Testis (tissue), 3 donors: Measurements from ENCODE around the gene TRAPPC12. TPM values are rescaled to one million over a fixed set of nuclear protein-coding genes. Genes with fewer than 3 reads are reported as not detected.

Experiments used
- DNase-seq: peaks from one replicate; pipeline ENCODE4 v3.0.0-alpha.2; 2019
- H3K27ac ChIP-seq, 2 donors: fragments of 200-600 bp; sonication (generic); one replicate each; pipeline ENCODE4 v1.5.1; 2019
- H3K27me3 ChIP-seq: fragments of 200-600 bp; sonication (generic); one replicate; pipeline ENCODE4 v1.5.1; 2019
- H3K36me3 ChIP-seq: fragments of 200-600 bp; sonication (generic); one replicate; pipeline ENCODE4 v1.5.1; 2017; ENCODE audit warnings: low read depth; ENCODE audit errors: missing control alignments
- H3K4me1 ChIP-seq: fragments of 200-600 bp; sonication (generic); one replicate; pipeline ENCODE4 v1.5.1; 2019
- H3K4me3 ChIP-seq, 2 donors: fragments of 200-600 bp; sonication (generic); one replicate each; pipeline ENCODE4 v1.5.1; 2017 to 2019
- H3K9me3 ChIP-seq: fragments of 200-600 bp; sonication (generic); one replicate; pipeline ENCODE4 v1.5.1; 2017
- CTCF ChIP-seq, 3 experiments: fragments of 450-650 bp in 2 of 3; fragments of 200-600 bp in 1 of 3; sonication (generic) in 1 of 3; IDR thresholded peaks; one replicate each; pipeline ENCODE4 v1.5.1; 2016 to 2019; ENCODE audit warnings: antibody characterized with exemption in 3 of 3, mild to moderate bottlenecking in 2 of 3, moderate library complexity in 1 of 3
- POLR2A ChIP-seq: fragments of 450-650 bp; IDR thresholded peaks from one replicate; pipeline ENCODE4 v1.6.1; 2017; ENCODE audit warnings: antibody characterized with exemption, mild to moderate bottlenecking, moderate library complexity
- WGBS, 2 donors: methylation state at CpG; one replicate each; pipeline ENCODE4 v1.1.5; 2018; 5-methylcytosine and 5-hydroxymethylcytosine counted together
- intact Hi-C: fragments of 100-400 bp; cut with DNase I; formaldehyde crosslinking; loops from one replicate; pipeline ENCODE4 v1.15.1; 2023; ENCODE audit warnings: low total_unique reads
- polyA plus RNA-seq: library from polyadenylated mRNA; stranded (reverse); fragments of 350-450 nt; fragmentation: Illumina TruSeq; extraction: RNeasy Lipid Tissue Mini Kit (QIAGEN cat#74804); gene quantifications from one replicate; pipeline ENCODE4 v1.2.3, GENCODE V29; 2014; ENCODE audit warnings: low read depth, low replicate concordance; ENCODE audit not compliant: insufficient read depth
- total RNA-seq, 2 donors: library from RNA; depleted of rRNA; stranded (reverse); fragments of >200 nt; gene quantifications; one replicate each; pipeline ENCODE4 v1.2.3, GENCODE V29; 2016

TRAPPC12 gene
- total and polyA plus RNA-seq, 3 donors from 2014 or later = 172 to 406 (median 236) TPM

DNA sequence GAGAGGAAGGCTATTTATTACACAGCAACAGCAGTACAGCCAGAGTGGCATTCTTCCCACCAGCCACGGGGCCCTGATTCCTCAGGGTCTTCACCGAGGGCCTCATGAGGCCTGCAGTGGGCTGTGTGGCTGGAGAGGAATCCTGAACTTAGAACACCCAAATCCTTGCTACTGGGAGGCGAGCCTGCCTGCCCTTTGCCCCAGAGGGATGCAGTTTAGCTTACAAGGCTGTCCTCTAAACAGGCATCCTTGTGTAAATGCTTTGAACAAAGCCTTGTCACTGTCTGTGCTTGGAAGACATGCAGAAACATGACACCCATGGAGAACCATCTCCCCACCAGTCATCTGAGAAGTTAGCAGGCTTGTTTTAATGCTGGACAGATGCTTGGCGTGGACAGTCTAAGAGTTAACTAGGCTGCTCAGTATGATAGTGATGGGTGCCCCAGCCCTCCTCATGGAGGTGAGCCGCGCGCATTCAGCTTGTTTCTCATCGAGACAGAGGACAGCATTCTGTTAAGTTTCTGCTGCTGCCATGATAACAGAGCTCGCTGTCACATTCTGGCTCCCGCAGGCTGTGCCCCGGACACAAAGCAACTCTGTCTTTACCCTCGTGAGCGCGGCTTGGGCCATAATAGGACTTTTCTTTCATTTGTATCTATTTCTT is 97.0 kb downstream of the TRAPPC12 start:
- Histone ChIP-seq H3K36me3 (no peaks in the 10 kb centered on the region), H3K27ac (peak overlapping the region; percentile 42 to 51), H3K9me3 (no peaks in the 10 kb centered on the region), H3K4me3 (no peak overlapping the region), H3K27me3 (no peaks in the 10 kb centered on the region), H3K4me1 (peaks cover 35% of the 10 kb centered on the region)
- peak; percentile 79 for DNase-seq
- WGBS, 2 donors = 53 to 65% methylated on average over 14 of the region's 14 CpGs
- intact Hi-C loops = no loop called here
- TF ChIP-seq POLR2A (no peak), CTCF (IDR thresholded peaks at IDR 0.05) (no peak)

- no peaks in the 10 kb centered on the region for H3K9me3 ChIP-seq
- no peaks in the 10 kb centered on the region for H3K27me3 ChIP-seq
Observed at GRCh38 chr2:3476985-3477327, 97.5 kb downstream of the TRAPPC12 start.

DNA sequence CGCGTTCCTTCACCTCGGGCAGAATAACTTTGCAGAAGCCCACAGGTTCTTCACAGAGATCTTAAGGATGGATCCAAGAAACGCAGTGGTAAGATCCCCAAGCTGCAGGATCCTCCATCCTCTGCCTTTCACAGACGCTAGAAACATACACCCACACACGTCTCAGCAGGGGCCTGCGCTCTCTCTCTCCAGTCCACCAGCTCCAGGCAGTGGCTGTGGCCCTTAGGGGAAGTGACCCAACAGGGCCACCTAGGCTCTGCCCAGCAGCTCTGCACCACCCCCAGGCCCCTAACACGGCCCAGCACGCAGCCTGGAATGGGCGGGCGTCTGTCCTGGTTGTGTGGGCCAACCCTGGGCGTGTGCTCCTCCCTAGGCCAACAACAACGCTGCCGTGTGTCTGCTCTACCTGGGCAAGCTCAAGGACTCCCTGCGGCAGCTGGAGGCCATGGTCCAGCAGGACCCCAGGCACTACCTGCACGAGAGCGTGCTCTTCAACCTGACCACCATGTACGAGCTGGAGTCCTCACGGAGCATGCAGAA is 99.4 kb downstream of the TRAPPC12 start:
- H3K36me3 ChIP-seq = no peaks in the 10 kb centered on the region
- H3K4me3 ChIP-seq = no peak overlapping the region
- 84 to 89% methylated on average over 9 to 18 of the region's 19 CpGs for WGBS, 2 donors
- no peaks in the 10 kb centered on the region for H3K27me3 ChIP-seq
- TF ChIP-seq CTCF (IDR thresholded peaks at IDR 0.05) = no peak
- intact Hi-C loops = no loop called here
- no peak for DNase-seq
- no peak overlapping the region for H3K27ac ChIP-seq
- peaks cover 12% of the 10 kb centered on the region for H3K4me1 ChIP-seq
- no peaks in the 10 kb centered on the region for H3K9me3 ChIP-seq

More at GRCh38 chr2:3476985-3477327, 97.5 kb downstream of the TRAPPC12 start:
- TF ChIP-seq POLR2A (no peak), CTCF (IDR thresholded peaks at IDR 0.05) (no peak)
- Histone ChIP-seq H3K36me3 (no peaks in the 10 kb centered on the region), H3K4me3 (no peak overlapping the region), H3K27ac (peak overlapping the region; percentile 42 to 51), H3K4me1 (peaks cover 30% of the 10 kb centered on the region)
- 66% methylated on average over 5 of the region's 5 CpGs for WGBS, 2 donors
- DNase-seq = no peak
- intact Hi-C loops = no loop called here

- Histone ChIP-seq H3K4me1 (peaks cover 12% of the 10 kb centered on the region), H3K27ac (no peak overlapping the region), H3K9me3 (no peaks in the 10 kb centered on the region), H3K4me3 (no peak overlapping the region), H3K36me3 (no peaks in the 10 kb centered on the region), H3K27me3 (no peaks in the 10 kb centered on the region)
- intact Hi-C loops = no loop called here
- DNase-seq = no peak
- TF ChIP-seq POLR2A (no peak), CTCF (IDR thresholded peaks at IDR 0.05) (no peak)
- 90 to 94% methylated on average over 29 to 31 of the region's 31 CpGs for WGBS, 2 donors
Observed at GRCh38 chr2:3479430-3480320, 100.2 kb downstream of the TRAPPC12 start.
